Glutamatergic neuron (in vitro differentiated cells): ENCODE results near the gene PTGES2. TPM values are rescaled to one million over a fixed set of nuclear protein-coding genes. Genes with fewer than 3 reads are reported as not detected.

Experiments used
- DNase-seq: peaks from one replicate; pipeline ENCODE4 v3.0.0; 2022
- H3K27ac Mint-ChIP-seq: one replicate; pipeline ENCODE4 v1.8.0; 2020; ENCODE audit warnings: mild to moderate bottlenecking, mixed read lengths, inconsistent platforms; ENCODE audit not compliant: unreplicated experiment
- H3K27me3 Mint-ChIP-seq: one replicate; pipeline ENCODE4 v1.8.0; 2020; ENCODE audit warnings: mild to moderate bottlenecking, moderate library complexity, mixed read lengths, inconsistent platforms; ENCODE audit not compliant: unreplicated experiment
- H3K36me3 Mint-ChIP-seq: one replicate; pipeline ENCODE4 v1.8.0; 2020; ENCODE audit warnings: mild to moderate bottlenecking, mixed read lengths, inconsistent platforms; ENCODE audit not compliant: unreplicated experiment
- H3K4me1 Mint-ChIP-seq: one replicate; pipeline ENCODE4 v1.8.0; 2020; ENCODE audit warnings: mild to moderate bottlenecking, low read depth, mixed read lengths, inconsistent platforms; ENCODE audit not compliant: unreplicated experiment
- H3K4me3 Mint-ChIP-seq: one replicate; pipeline ENCODE4 v1.8.0; 2020; ENCODE audit warnings: mild to moderate bottlenecking, mixed read lengths, inconsistent platforms; ENCODE audit not compliant: unreplicated experiment
- H3K9me3 Mint-ChIP-seq: one replicate; pipeline ENCODE4 v1.8.0; 2020; ENCODE audit warnings: mild to moderate bottlenecking, moderate library complexity, mixed read lengths, inconsistent platforms; ENCODE audit not compliant: unreplicated experiment
- CTCF ChIP-seq: fragments of 200-600 bp; sonication (generic); IDR thresholded peaks from one replicate; pipeline ENCODE4 v1.5.0; 2021; ENCODE audit not compliant: partially characterized antibody, unreplicated experiment
- total RNA-seq: library from RNA; stranded (reverse); fragmentation: NEBNext Ultra II Directional; extraction: Animal tissue kit (Norgen Biotek cat#: 25700); gene quantifications from one replicate; pipeline ENCODE4 v1.2.1, GENCODE V29; 2021; ENCODE audit not compliant: unreplicated experiment

PTGES2 gene
- total RNA-seq, 1 donor from 2014 or later = 85.1 TPM

- Mint-ChIP-seq H3K27ac (no peak overlapping the region), H3K9me3 (no peaks in the 10 kb centered on the region), H3K4me1 (peaks cover 6% of the 10 kb centered on the region), H3K27me3 (no peaks in the 10 kb centered on the region), H3K36me3 (no peaks in the 10 kb centered on the region), H3K4me3 (no peak overlapping the region)
- TF ChIP-seq CTCF = no peak
- DNase-seq = no peak
Measured at GRCh38 chr9:128080206-128080605, 47.3 kb downstream of the PTGES2 start.

- peaks cover 6% of the 10 kb centered on the region for H3K4me1 Mint-ChIP-seq
- TF ChIP-seq CTCF = no peak
- no peaks in the 10 kb centered on the region for H3K9me3 Mint-ChIP-seq
- H3K27ac Mint-ChIP-seq = no peak overlapping the region
- H3K27me3 Mint-ChIP-seq = no peaks in the 10 kb centered on the region
- no peak overlapping the region for H3K4me3 Mint-ChIP-seq
- DNase-seq = no peak
- no peaks in the 10 kb centered on the region for H3K36me3 Mint-ChIP-seq
Measured at GRCh38 chr9:128078504-128079434, 48.8 kb downstream of the PTGES2 start.

- no peak for TF ChIP-seq CTCF
- H3K27ac Mint-ChIP-seq = no peak overlapping the region
Measured at GRCh38 chr9:128077847-128078503, 49.6 kb downstream of the PTGES2 start.

GRCh38 chr9:128073253-128073886, 54.2 kb downstream of the PTGES2 start:
- Mint-ChIP-seq H3K36me3 (no peaks in the 10 kb centered on the region), H3K4me1 (peaks cover 18% of the 10 kb centered on the region), H3K27me3 (peaks cover 2% of the 10 kb centered on the region), H3K27ac (no peak overlapping the region), H3K4me3 (no peak overlapping the region), H3K9me3 (peaks cover 5% of the 10 kb centered on the region)
- no peak for TF ChIP-seq CTCF
- DNase-seq = no peak

More at GRCh38 chr9:128077847-128078503, 49.6 kb downstream of the PTGES2 start:
- no peak for DNase-seq
- no peak overlapping the region for H3K4me3 Mint-ChIP-seq
- no peaks in the 10 kb centered on the region for H3K36me3 Mint-ChIP-seq
- no peaks in the 10 kb centered on the region for H3K27me3 Mint-ChIP-seq
- H3K4me1 Mint-ChIP-seq = peaks cover 8% of the 10 kb centered on the region
- no peaks in the 10 kb centered on the region for H3K9me3 Mint-ChIP-seq
